A549 (cell line): ENCODE results near the gene CAPN13. TPM values are rescaled to one million over a fixed set of nuclear protein-coding genes. Genes with fewer than 3 reads are reported as not detected.

Experiments
- ATAC-seq, 2 experiments: fragments of 200-7000 bp in 1 of 2; fragments of >200 bp in 1 of 2; cut with Nextera tagmentation in 1 of 2; cut with Tn5 transposase in 1 of 2; 3 replicates each; pipeline versions ENCODE4 v1.8.0 to v1.9.1; 2018 to 2020; ENCODE audit warnings: mild to moderate bottlenecking in 1 of 2, moderate library complexity in 1 of 2
- CTCF ChIA-PET: fragments of 300-600 bp; sonication (Branson Sonifier 250); formaldehyde crosslinking; extraction: SDS; loops from one replicate; lab custom pipeline; 2021; ENCODE audit warnings: antibody characterized with exemption, inconsistent platforms; lab: Yijun Ruan, JAX
- POLR2A ChIA-PET: fragments of 350-600 bp; formaldehyde crosslinking; extraction: SDS; loops from one replicate; lab custom pipeline; 2021; ENCODE audit warnings: antibody characterized with exemption, inconsistent platforms; lab: Yijun Ruan, JAX
- DNase-seq, 2 experiments: peaks; one replicate each; pipeline versions ENCODE4 v3.0.0 to v3.0.0-alpha.2; 2011 to 2016; ENCODE audit warnings: low read depth in 1 of 2, low spot score in 1 of 2
- FAIRE-seq: peaks from 2 replicates; lab custom pipeline; 2011; peaks lifted over from hg19 to GRCh38; lab: Jason Lieb, UNC
- H3K27ac ChIP-seq, 2 experiments: fragments of >200 bp; sonication (Bioruptor Twin); formaldehyde crosslinking; 3 replicates each; pipeline ENCODE4 v1.5.1; 2016 to 2017
- H3K4me1 ChIP-seq: fragments of >200 bp; sonication (Bioruptor Twin); formaldehyde crosslinking; 3 replicates; pipeline ENCODE4 v1.6.1; 2016
- H3K4me2 ChIP-seq: fragments of >200 bp; sonication (Bioruptor Twin); formaldehyde crosslinking; 3 replicates; pipeline ENCODE4 v1.6.1; 2016
- H3K4me3 ChIP-seq: fragments of >200 bp; sonication (Bioruptor Twin); formaldehyde crosslinking; 3 replicates; pipeline ENCODE4 v1.5.1; 2016
- H3K9me3 ChIP-seq: fragments of >200 bp; sonication (Bioruptor Twin); formaldehyde crosslinking; 3 replicates; pipeline ENCODE4 v1.6.1; 2016
- CBX8 ChIP-seq: fragments of 200-600 bp; sonication (generic); IDR thresholded peaks from 2 replicates; pipeline ENCODE4 v1.6.1; 2016
- EHF ChIP-seq: fragments of 250-450 bp; sonication (Bioruptor Pico); IDR thresholded peaks from 2 replicates; pipeline ENCODE4 v1.5.0; 2020; ENCODE audit warnings: mild to moderate bottlenecking
- EHMT2 ChIP-seq: fragments of 200-600 bp; sonication (generic); IDR thresholded peaks from 2 replicates; pipeline ENCODE4 v1.6.1; 2016; ENCODE audit warnings: antibody characterized with exemption, low read depth, mild to moderate bottlenecking, moderate library complexity
- ESRRA ChIP-seq: fragments of 150-350 bp; IDR thresholded peaks from 2 replicates; pipeline ENCODE4 v1.6.1; 2014; ENCODE audit warnings: mild to moderate bottlenecking, low read length, borderline replicate concordance
- GATA3 ChIP-seq: IDR thresholded peaks from 2 replicates; pipeline ENCODE4 v1.6.1; 2012; ENCODE audit warnings: borderline replicate concordance
- HEYL ChIP-seq: fragments of 250-450 bp; sonication (Bioruptor Pico); IDR thresholded peaks from 2 replicates; pipeline ENCODE4 v1.8.0; 2021; ENCODE audit warnings: mild to moderate bottlenecking, moderate library complexity
- HOXA7 ChIP-seq: fragments of 250-450 bp; sonication (Bioruptor Pico); IDR thresholded peaks from 2 replicates; pipeline ENCODE4 v1.5.0; 2020; ENCODE audit warnings: mild to moderate bottlenecking, moderate library complexity
- HOXB13 ChIP-seq: fragments of 250-450 bp; sonication (Bioruptor Pico); IDR thresholded peaks from 2 replicates; pipeline ENCODE4 v1.5.0; 2020; ENCODE audit warnings: low read depth, mild to moderate bottlenecking, moderate library complexity
- HOXB5 ChIP-seq: fragments of 250-450 bp; sonication (Bioruptor Pico); IDR thresholded peaks from 2 replicates; pipeline ENCODE4 v1.5.0; 2020; ENCODE audit warnings: mild to moderate bottlenecking, moderate library complexity
- JUN ChIP-seq, 2 experiments: fragments of >200 bp; sonication (Bioruptor Twin); formaldehyde crosslinking; IDR thresholded peaks; 2 replicates in 1 of 2; 3 replicates in 1 of 2; pipeline ENCODE4 v1.6.1; 2016 to 2017
- JUNB ChIP-seq: fragments of >200 bp; sonication (Bioruptor Twin); formaldehyde crosslinking; IDR thresholded peaks from 2 replicates; pipeline ENCODE4 v1.6.1; 2016
- KDM1A ChIP-seq: fragments of 200-600 bp; sonication (generic); IDR thresholded peaks from 2 replicates; pipeline ENCODE4 v1.6.1; 2016; ENCODE audit warnings: low read depth, mild to moderate bottlenecking
- NPAS2 ChIP-seq: fragments of 250-450 bp; sonication (Bioruptor Pico); IDR thresholded peaks from 2 replicates; pipeline ENCODE4 v1.8.0; 2022; ENCODE audit warnings: mild to moderate bottlenecking, moderate library complexity, borderline replicate concordance
- NR3C1 ChIP-seq: fragments of >200 bp; sonication (Bioruptor Twin); formaldehyde crosslinking; IDR thresholded peaks from 3 replicates; pipeline ENCODE4 v1.6.1; 2017
- PHF8 ChIP-seq: fragments of 200-600 bp; sonication (generic); IDR thresholded peaks from 2 replicates; pipeline ENCODE4 v1.6.1; 2016; ENCODE audit warnings: low read depth, mild to moderate bottlenecking, antibody characterized with exemption, moderate library complexity, borderline replicate concordance
- POLR2AphosphoS2 ChIP-seq: conservative IDR thresholded peaks from 2 replicates; pipeline ENCODE4 v1.6.1; 2012; ENCODE audit warnings: low read length, improper control_type of control experiment, inconsistent platforms
- RARB ChIP-seq: fragments of 250-450 bp; sonication (Bioruptor Pico); IDR thresholded peaks from 2 replicates; pipeline ENCODE4 v1.8.0; 2021; ENCODE audit warnings: mild to moderate bottlenecking, moderate library complexity
- TFCP2L1 ChIP-seq: fragments of 250-450 bp; sonication (Bioruptor Pico); IDR thresholded peaks from 2 replicates; pipeline ENCODE4 v1.5.0; 2021; ENCODE audit warnings: mild to moderate bottlenecking
- ZNF302 ChIP-seq: fragments of 250-450 bp; sonication (Bioruptor Pico); IDR thresholded peaks from 2 replicates; pipeline ENCODE4 v1.9.0; 2021; ENCODE audit warnings: inconsistent platforms, mild to moderate bottlenecking, moderate library complexity
- WGBS: methylation state at CpG from one replicate; pipeline ENCODE4 v1.1.6; 2017; ENCODE audit errors: missing lambda C conversion rate; 5-methylcytosine and 5-hydroxymethylcytosine counted together
- polyA plus RNA-seq, 4 experiments: library from polyadenylated mRNA; depleted of rRNA in 3 of 4; stranded (reverse); fragments of >200 nt; fragmentation: RNase III in 1 of 4; extraction: RNeasy Plus Mini Kit Qiagen cat#74134 plus additional on column Dnase treatment in 1 of 4; gene quantifications; 2 replicates in 3 of 4; 3 replicates in 1 of 4; pipeline ENCODE4 v1.2.3, GENCODE V29; 2011 to 2017
- TF ChIP-seq, protein P1 (sequence below): IDR thresholded peaks from 2 replicates; pipeline ENCODE4 v1.6.1; 2012
- TF ChIP-seq, protein P2 (sequence below): fragments of >200 bp; sonication (Bioruptor Twin); formaldehyde crosslinking; IDR thresholded peaks from 3 replicates; pipeline ENCODE4 v1.6.1; 2016
- TF ChIP-seq, protein P3 (sequence below): fragments of 250-450 bp; sonication (Bioruptor Pico); IDR thresholded peaks from 2 replicates; pipeline ENCODE4 v1.5.0; 2021; ENCODE audit warnings: mild to moderate bottlenecking, moderate library complexity, borderline replicate concordance
- TF ChIP-seq, protein P4 (sequence below): fragments of 250-450 bp; sonication (Bioruptor Pico); IDR thresholded peaks from 2 replicates; pipeline ENCODE4 v1.5.0; 2020; ENCODE audit warnings: low read depth, mild to moderate bottlenecking, moderate library complexity
- TF ChIP-seq, protein P5 (sequence below): fragments of 450-650 bp; IDR thresholded peaks from 2 replicates; pipeline ENCODE4 v1.6.1; 2014; ENCODE audit warnings: antibody characterized with exemption

CAPN13 gene
- polyA plus RNA-seq, 2 of the 4 experiments (the other 2 are of a cell fraction): 0.08 to 0.18 TPM

DNA sequence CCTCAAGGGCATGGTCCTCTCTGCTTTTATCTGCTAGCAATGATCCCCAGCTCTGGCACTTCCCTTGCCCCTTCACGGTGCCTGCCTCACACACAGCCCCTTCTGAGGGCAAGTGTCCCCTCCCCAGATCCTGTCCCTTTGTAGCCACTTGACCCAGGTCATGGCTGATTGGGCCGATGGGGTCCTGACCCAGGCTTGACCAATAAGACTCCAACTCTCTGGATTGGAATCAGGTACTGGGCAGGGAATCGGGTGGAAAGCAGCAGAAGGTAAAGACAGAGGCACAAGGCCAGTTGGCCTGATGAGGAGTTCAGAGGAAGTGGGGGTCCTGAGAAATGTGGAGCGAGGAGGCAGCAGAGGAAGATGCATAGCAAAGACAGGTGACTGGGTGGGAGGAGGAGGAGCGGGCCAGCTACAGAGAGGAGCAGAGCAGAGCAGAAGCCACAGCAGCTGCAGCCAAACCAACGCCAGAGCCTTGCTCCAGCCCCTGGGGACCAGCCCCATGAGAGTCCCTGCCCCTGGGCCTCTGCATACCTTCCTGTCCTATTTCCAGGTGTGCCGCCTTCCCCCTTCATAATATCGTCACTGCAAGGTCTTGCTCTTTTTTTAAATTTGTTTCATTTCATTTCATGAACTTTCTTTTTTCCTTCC is 39.1 kb downstream of the CAPN13 start:
- ATAC-seq (no peak; a peak in 1 of 6 replicates), FAIRE-seq (no peak), DNase-seq (no peak)
- Histone ChIP-seq H3K9me3 (no peaks in the 10 kb centered on the region; the same call in 2 of the 3 replicates), H3K4me1 (no peaks in the 10 kb centered on the region), H3K4me3 (no peak overlapping the region), H3K27ac (no peak overlapping the region), H3K4me2 (no peak overlapping the region)
- WGBS: 18% methylated on average over 8 of the region's 8 CpGs
- POLR2A ChIA-PET: no interaction called here
- CTCF ChIA-PET: interaction anchor here (0.7 to 2.0 kb wide), 3 partner anchors 9 to 603 kb away, joined by 3 to 5 read pairs (median 3); no protein-coding TSS in a partner anchor
- no peak for TF ChIP-seq EHMT2
- no peak for TF ChIP-seq NPAS2 (CRISPR knock-in tag)
- TF ChIP-seq, protein P1, sequence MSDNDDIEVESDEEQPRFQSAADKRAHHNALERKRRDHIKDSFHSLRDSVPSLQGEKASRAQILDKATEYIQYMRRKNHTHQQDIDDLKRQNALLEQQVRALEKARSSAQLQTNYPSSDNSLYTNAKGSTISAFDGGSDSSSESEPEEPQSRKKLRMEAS: no peak
- TF ChIP-seq GATA3: no peak
- TF ChIP-seq, protein P2, sequence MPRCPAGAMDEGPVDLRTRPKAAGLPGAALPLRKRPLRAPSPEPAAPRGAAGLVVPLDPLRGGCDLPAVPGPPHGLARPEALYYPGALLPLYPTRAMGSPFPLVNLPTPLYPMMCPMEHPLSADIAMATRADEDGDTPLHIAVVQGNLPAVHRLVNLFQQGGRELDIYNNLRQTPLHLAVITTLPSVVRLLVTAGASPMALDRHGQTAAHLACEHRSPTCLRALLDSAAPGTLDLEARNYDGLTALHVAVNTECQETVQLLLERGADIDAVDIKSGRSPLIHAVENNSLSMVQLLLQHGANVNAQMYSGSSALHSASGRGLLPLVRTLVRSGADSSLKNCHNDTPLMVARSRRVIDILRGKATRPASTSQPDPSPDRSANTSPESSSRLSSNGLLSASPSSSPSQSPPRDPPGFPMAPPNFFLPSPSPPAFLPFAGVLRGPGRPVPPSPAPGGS: no peak
- TF ChIP-seq HOXB13 (CRISPR knock-in tag): no peak

DNA sequence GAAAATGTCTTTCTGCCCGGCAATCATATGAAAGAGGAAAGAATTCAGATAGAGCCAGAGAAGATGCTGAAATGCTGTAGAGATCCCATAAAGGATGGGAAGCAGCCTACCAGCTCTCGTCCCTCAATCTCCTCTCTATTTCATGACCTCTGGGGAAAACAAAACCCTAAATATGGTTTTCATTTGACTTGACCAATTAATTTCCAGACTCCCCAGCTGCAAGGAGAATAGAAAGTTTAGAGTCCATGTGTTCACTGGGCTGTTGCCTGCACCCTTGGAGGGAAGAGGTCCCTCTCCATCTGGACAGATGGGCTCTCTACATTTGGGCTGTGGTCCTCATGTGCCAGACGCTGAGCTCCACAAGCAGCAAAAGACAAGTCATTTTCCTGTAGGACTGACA is 40.6 kb downstream of the CAPN13 start:
- no peak for DNase-seq
- Histone ChIP-seq H3K27ac (no peak overlapping the region), H3K4me3 (no peak overlapping the region)
- POLR2A ChIA-PET: no interaction called here
- TF ChIP-seq HEYL (CRISPR knock-in tag): no peak
- no peak for TF ChIP-seq ESRRA
- TF ChIP-seq JUNB: no peak
- TF ChIP-seq KDM1A: no peak
- TF ChIP-seq NPAS2 (CRISPR knock-in tag): no peak
- no peak for TF ChIP-seq CBX8
- TF ChIP-seq HOXA7: no peak
- TF ChIP-seq, protein P3, sequence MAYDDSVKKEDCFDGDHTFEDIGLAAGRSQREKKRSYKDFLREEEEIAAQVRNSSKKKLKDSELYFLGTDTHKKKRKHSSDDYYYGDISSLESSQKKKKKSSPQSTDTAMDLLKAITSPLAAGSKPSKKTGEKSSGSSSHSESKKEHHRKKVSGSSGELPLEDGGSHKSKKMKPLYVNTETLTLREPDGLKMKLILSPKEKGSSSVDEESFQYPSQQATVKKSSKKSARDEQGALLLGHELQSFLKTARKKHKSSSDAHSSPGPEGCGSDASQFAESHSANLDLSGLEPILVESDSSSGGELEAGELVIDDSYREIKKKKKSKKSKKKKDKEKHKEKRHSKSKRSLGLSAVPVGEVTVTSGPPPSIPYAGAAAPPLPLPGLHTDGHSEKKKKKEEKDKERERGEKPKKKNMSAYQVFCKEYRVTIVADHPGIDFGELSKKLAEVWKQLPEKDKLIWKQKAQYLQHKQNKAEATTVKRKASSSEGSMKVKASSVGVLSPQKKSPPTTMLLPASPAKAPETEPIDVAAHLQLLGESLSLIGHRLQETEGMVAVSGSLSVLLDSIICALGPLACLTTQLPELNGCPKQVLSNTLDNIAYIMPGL (CRISPR knock-in tag): no peak
- no peak for TF ChIP-seq RARB
- TF ChIP-seq EHF: no peak
- no peak for TF ChIP-seq NR3C1
- TF ChIP-seq, protein P1: no peak
- TF ChIP-seq POLR2AphosphoS2: no peak
- no peak for TF ChIP-seq HOXB5
- TF ChIP-seq, all 56 proteins: peak for 0
- FAIRE-seq (no peak), ATAC-seq (no peak)
- no peak overlapping the region for H3K4me2 ChIP-seq
- CTCF ChIA-PET: interaction anchor here (1.1 to 2.0 kb wide), 2 partner anchors 11 to 601 kb away, joined by 3 to 5 read pairs; no protein-coding TSS in a partner anchor
- 14% methylated on average over 3 of the region's 3 CpGs for WGBS
- H3K4me1 ChIP-seq: no peaks in the 10 kb centered on the region
- H3K9me3 ChIP-seq: no peaks in the 10 kb centered on the region; the same call in 2 of the 3 replicates

DNA sequence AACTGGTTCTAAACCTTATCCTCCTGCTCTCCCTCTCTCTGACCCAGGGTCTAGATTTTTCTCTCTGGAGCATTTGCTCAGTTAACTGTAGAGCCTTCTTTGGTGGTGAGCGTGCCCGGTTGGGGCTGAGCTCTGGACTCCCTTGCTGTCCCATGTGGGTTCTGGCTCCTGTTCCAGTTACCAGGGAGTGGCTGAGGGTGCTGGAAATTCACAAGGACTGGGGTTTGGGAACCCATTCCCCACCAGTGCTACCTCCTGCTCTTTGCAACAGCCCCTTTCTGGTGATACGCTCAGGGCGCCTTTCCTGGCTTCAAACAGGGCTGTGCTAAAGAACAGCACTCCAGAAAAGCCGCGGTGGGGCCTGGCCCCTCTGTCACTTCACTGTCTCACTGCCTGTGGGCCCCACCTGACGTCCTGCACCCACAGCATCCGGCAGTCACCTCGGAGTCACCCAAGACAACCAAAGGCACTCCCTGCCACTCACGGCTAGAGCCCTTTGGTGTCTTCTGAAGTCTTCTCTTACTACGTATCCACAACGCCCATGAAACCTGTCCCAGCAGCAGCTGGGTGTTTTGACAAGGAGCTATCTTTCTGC is 41.3 kb downstream of the CAPN13 start:
- ChIA-PET CTCF (interaction anchor here (2.0 kb wide), 1 partner anchor 601 kb away, joined by 5 read pairs; no protein-coding TSS in a partner anchor), POLR2A (no interaction called here)
- ATAC-seq (no peak), FAIRE-seq (no peak), DNase-seq (no peak)
- no peak overlapping the region for H3K27ac ChIP-seq
- TF ChIP-seq JUN (IDR thresholded peaks at IDR 0.05): no peak
- TF ChIP-seq KDM1A: no peak
- TF ChIP-seq, protein P4, sequence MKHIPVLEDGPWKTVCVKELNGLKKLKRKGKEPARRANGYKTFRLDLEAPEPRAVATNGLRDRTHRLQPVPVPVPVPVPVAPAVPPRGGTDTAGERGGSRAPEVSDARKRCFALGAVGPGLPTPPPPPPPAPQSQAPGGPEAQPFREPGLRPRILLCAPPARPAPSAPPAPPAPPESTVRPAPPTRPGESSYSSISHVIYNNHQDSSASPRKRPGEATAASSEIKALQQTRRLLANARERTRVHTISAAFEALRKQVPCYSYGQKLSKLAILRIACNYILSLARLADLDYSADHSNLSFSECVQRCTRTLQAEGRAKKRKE (CRISPR knock-in tag): no peak
- TF ChIP-seq ZNF302 (CRISPR knock-in tag): no peak
- no peak for TF ChIP-seq CBX8
- no peak for TF ChIP-seq PHF8
- TF ChIP-seq TFCP2L1: no peak
- TF ChIP-seq, protein P5, sequence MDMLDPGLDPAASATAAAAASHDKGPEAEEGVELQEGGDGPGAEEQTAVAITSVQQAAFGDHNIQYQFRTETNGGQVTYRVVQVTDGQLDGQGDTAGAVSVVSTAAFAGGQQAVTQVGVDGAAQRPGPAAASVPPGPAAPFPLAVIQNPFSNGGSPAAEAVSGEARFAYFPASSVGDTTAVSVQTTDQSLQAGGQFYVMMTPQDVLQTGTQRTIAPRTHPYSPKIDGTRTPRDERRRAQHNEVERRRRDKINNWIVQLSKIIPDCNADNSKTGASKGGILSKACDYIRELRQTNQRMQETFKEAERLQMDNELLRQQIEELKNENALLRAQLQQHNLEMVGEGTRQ: no peak
- TF ChIP-seq, protein P3 (CRISPR knock-in tag): no peak
- H3K4me3 ChIP-seq: no peak overlapping the region
- no peak overlapping the region for H3K4me2 ChIP-seq
- H3K9me3 ChIP-seq: no peaks in the 10 kb centered on the region; the same call in 2 of the 3 replicates
- H3K4me1 ChIP-seq: no peaks in the 10 kb centered on the region
- WGBS: 44% methylated on average over 12 of the region's 12 CpGs
